NCI-H526 (cell line): ENCODE data around the gene ZBTB37.
"Not testable (repeated sequence)": the region's sequence is repeated elsewhere in the genome, so short reads cannot be mapped to it uniquely, and the experiment has no call there.

Source experiments
- DNase-seq, 2 experiments: peaks; one replicate each; lab custom pipeline; 2025; lab: John Stamatoyannopoulos, UW

Gene ZBTB37

GRCh38 chr1:173865468-173866164 lies 2.6 kb upstream of the ZBTB37 start:
- DNase-seq = no peak

GRCh38 chr1:173866413-173867115 lies 1.6 kb upstream of the ZBTB37 start:
- DNase-seq = no peak

GRCh38 chr1:173867141-173867752 lies 933 bp upstream of the ZBTB37 start:
- DNase-seq = peak in 1 of 2 experiments; percentile 67

- peak; percentile 100 for DNase-seq
Observed at GRCh38 chr1:173867753-173868265, 371 bp upstream of the ZBTB37 start, which contains the start of gene GAS5. Gene GAS5, minus strand, starts transcription at chr1:173867989.

- no peak for DNase-seq
Observed at GRCh38 chr1:173869021-173869359, 810 bp downstream of the ZBTB37 start.

GRCh38 chr1:173870252-173871075 lies 2.3 kb downstream of the ZBTB37 start:
- no peak for DNase-seq

GRCh38 chr1:173871091-173871490 lies 2.9 kb downstream of the ZBTB37 start:
- DNase-seq = no peak

- no peak for DNase-seq
Observed at GRCh38 chr1:173871500-173871899, 3.3 kb downstream of the ZBTB37 start.

GRCh38 chr1:173876732-173877131 lies 8.6 kb downstream of the ZBTB37 start:
- DNase-seq = no peak

- DNase-seq = no peak
Observed at GRCh38 chr1:173878251-173878650, 10.1 kb downstream of the ZBTB37 start.

GRCh38 chr1:173881117-173881516 lies 12.9 kb downstream of the ZBTB37 start:
- not testable (repeated sequence) for DNase-seq

- DNase-seq = no peak
Observed at GRCh38 chr1:173884701-173885100, 16.5 kb downstream of the ZBTB37 start.

- DNase-seq = no peak
Observed at GRCh38 chr1:173886746-173887611, 18.8 kb downstream of the ZBTB37 start.

- DNase-seq = no peak
Observed at GRCh38 chr1:173887627-173888026, 19.4 kb downstream of the ZBTB37 start.

GRCh38 chr1:173888749-173889148 lies 20.6 kb downstream of the ZBTB37 start:
- DNase-seq = no peak

- DNase-seq = no peak
Observed at GRCh38 chr1:173889885-173890284, 21.7 kb downstream of the ZBTB37 start.

- DNase-seq = no peak
Observed at GRCh38 chr1:173893611-173894010, 25.4 kb downstream of the ZBTB37 start.

GRCh38 chr1:173894189-173894588 lies 26.0 kb downstream of the ZBTB37 start:
- DNase-seq = no peak

- no peak for DNase-seq
Observed at GRCh38 chr1:173900427-173900826, 32.2 kb downstream of the ZBTB37 start.

- no peak for DNase-seq
Observed at GRCh38 chr1:173900992-173901391, 32.8 kb downstream of the ZBTB37 start.
